Transverse colon (tissue), 4 donors: ENCODE data around the gene MDH2. TPM values are rescaled to one million over a fixed set of nuclear protein-coding genes. Genes with fewer than 3 reads are reported as not detected.

Source experiments
- DNase-seq: peaks from one replicate; pipeline ENCODE4 v3.0.0-alpha.2; 2019
- H3K27ac ChIP-seq, 4 donors: fragments of 200-600 bp; sonication (generic); 2 replicates each; pipeline ENCODE4 v1.5.1; 2016 to 2018; ENCODE audit warnings: inconsistent platforms in 4 of 4
- H3K27me3 ChIP-seq: fragments of 200-600 bp; sonication (generic); 2 replicates; pipeline ENCODE4 v1.5.1; 2017; ENCODE audit warnings: inconsistent platforms
- H3K36me3 ChIP-seq, 4 donors: fragments of 200-600 bp; sonication (generic); 2 replicates each; pipeline ENCODE4 v1.5.1; 2017 to 2019; ENCODE audit warnings: inconsistent platforms in 4 of 4
- H3K4me1 ChIP-seq, 4 donors: fragments of 200-600 bp; sonication (generic); 2 replicates each; pipeline ENCODE4 v1.5.1; 2017 to 2020; ENCODE audit warnings: inconsistent platforms in 4 of 4
- H3K4me3 ChIP-seq, 4 donors: fragments of 200-600 bp; sonication (generic); 1 replicate in 1 of 4; 2 replicates in 3 of 4; pipeline versions ENCODE4 v1.5.1 to v1.6.1; 2017 to 2019; ENCODE audit warnings: inconsistent platforms in 4 of 4
- H3K9me3 ChIP-seq, 2 donors: fragments of 200-600 bp; sonication (generic); 2 replicates each; pipeline ENCODE4 v1.5.1; 2017 to 2019; ENCODE audit warnings: inconsistent platforms in 2 of 2
- EP300 ChIP-seq: sonication (generic); formaldehyde crosslinking; IDR thresholded peaks from one replicate; pipeline ENCODE4 v1.6.1; 2017; ENCODE audit warnings: antibody characterized with exemption, low read depth
- POLR2A ChIP-seq: fragments of 450-650 bp; IDR thresholded peaks from one replicate; pipeline ENCODE4 v1.6.1; 2016; ENCODE audit warnings: antibody characterized with exemption, mild to moderate bottlenecking, moderate library complexity
- POLR2AphosphoS5 ChIP-seq, 3 donors: sonication (generic); formaldehyde crosslinking; IDR thresholded peaks; one replicate each; pipeline ENCODE4 v1.6.1; 2016; ENCODE audit warnings: antibody characterized with exemption in 3 of 3
- WGBS, 2 donors: methylation state at CpG; one replicate each; pipeline ENCODE4 v1.1.5; 2018; ENCODE audit warnings: low coverage in 1 of 2; 5-methylcytosine and 5-hydroxymethylcytosine counted together
- in situ Hi-C, 4 donors: fragments of 200-750 bp; cut with MboI; loops; one replicate each; pipeline versions ENCODE4 v1.15.0 to v1.15.1; 2017; ENCODE audit warnings: low sequenced_read_pairs in 3 of 4, low pct_ligation_motif_present in 1 of 4, low pct_unique_long_range_greater_than_20kb in 1 of 4
- intact Hi-C: fragments of 100-400 bp; cut with DNase I; formaldehyde crosslinking; loops from one replicate; pipeline ENCODE4 v1.15.1; 2023; ENCODE audit warnings: low total_unique reads
- total RNA-seq, 4 donors: library from RNA; depleted of rRNA; stranded (reverse); fragments of >200 nt; gene quantifications; one replicate each; pipeline ENCODE4 v1.1.0, GENCODE V29; 2016
- TF ChIP-seq, protein P1 (sequence below), 5 experiments: fragments of 200-600 bp in 3 of 5; fragments of 450-650 bp in 2 of 5; sonication (generic) in 3 of 5; IDR thresholded peaks; 1 replicate in 2 of 5; 2 replicates in 3 of 5; pipeline ENCODE4 v1.5.1; 2016 to 2017; ENCODE audit warnings: antibody characterized with exemption in 5 of 5, inconsistent platforms in 3 of 5, mild to moderate bottlenecking in 2 of 5, moderate library complexity in 1 of 5

MDH2 gene
- total RNA-seq, 4 donors from 2014 or later, result 144 to 308 (median 152) TPM

DNA sequence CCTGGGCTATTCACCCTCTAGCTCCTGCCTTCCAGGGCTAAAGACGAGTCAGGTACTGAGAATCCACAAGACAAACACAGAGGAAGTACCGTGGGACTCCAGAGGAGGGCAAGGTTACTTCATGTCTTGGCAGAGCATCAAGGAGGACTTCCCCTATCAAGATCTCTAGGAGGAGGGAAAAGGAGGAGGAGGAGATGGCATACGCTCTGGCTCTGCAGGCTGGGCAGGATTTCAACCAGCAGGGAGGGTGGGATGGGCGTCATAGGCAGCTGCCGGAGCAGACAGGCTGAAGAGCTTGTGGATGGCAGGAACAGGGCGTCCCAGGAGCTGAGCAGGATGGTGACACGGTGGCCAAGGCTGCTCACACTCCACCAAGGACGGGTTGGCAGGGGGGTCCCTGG is 21.3 kb downstream of the MDH2 start:
- H3K9me3 ChIP-seq, result no peaks in the 10 kb centered on the region
- in situ Hi-C loops (no loop called here), intact Hi-C loops (loop anchor here (5.0 kb wide), 1 partner anchor 1718 kb away; no protein-coding TSS in a partner anchor)
- peaks cover 7 to 19% (median 9%) of the 10 kb centered on the region in 4 donors for H3K4me1 ChIP-seq
- peak; percentile 59 for DNase-seq
- WGBS, 2 donors, result 38% methylated on average over 8 of the region's 8 CpGs; no CpG with 5 or more reads in 1 of the 2 donors
- H3K4me3 ChIP-seq, result no peak overlapping the region
- peak overlapping the region; percentile 12 to 84 (median 76) for H3K27ac ChIP-seq
- peaks cover 0 to 29% (median 15%) of the 10 kb centered on the region in 4 donors for H3K36me3 ChIP-seq
- TF ChIP-seq POLR2A (no peak), EP300 (no peak), POLR2AphosphoS5 (IDR thresholded peaks at IDR 0.05) (peak in 2 of 3 donors; percentile 19 to 40)
- TF ChIP-seq, protein P1, sequence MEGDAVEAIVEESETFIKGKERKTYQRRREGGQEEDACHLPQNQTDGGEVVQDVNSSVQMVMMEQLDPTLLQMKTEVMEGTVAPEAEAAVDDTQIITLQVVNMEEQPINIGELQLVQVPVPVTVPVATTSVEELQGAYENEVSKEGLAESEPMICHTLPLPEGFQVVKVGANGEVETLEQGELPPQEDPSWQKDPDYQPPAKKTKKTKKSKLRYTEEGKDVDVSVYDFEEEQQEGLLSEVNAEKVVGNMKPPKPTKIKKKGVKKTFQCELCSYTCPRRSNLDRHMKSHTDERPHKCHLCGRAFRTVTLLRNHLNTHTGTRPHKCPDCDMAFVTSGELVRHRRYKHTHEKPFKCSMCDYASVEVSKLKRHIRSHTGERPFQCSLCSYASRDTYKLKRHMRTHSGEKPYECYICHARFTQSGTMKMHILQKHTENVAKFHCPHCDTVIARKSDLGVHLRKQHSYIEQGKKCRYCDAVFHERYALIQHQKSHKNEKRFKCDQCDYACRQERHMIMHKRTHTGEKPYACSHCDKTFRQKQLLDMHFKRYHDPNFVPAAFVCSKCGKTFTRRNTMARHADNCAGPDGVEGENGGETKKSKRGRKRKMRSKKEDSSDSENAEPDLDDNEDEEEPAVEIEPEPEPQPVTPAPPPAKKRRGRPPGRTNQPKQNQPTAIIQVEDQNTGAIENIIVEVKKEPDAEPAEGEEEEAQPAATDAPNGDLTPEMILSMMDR (IDR thresholded peaks at IDR 0.05), result peak; percentile 24 to 60 (median 34)
- H3K27me3 ChIP-seq, result no peaks in the 10 kb centered on the region

DNA sequence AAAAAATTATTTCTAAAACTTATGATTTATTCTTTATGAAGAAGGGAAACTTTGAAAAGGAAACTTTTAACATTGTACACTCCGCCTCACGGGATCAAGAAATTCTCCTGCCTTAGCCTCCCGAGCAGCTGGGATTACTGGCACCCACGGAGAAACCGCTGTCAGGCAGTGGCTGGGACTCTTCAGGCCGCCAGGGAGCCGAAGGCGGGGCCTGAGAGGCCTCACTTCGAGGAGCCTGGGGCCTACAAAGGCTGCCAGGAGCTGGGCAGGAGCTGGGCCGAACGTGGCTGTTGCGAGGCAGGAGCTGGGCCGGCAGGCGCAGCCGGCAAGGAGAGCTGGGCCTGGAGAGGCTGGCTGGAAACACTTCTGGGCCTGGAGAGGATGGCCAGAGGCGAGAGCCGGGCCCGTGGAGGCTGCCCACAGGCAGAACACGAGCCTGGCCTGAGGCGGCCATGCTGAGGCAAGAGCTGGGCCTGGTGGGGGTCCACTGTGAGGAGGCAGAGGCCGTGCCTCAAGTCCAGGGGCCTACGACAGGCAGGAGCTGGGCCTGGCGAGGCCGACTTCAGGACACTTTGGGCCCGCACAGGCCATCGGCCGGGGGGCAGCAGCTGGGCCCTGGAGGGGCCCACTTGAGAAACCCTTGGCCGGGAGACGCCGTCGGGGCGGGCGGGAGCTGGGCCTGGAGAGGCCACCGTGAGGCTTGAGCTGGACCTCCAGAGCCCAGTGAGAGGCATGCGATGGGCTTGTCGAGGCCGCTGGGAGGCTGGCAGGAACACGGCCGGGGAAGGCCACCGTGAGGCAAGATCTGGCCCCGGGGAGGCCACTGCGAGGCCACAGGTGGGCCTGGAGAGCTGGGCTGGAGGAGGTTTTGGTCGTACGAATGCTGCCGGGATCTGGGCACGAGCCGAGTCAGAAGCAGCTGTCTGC is 23.7 kb downstream of the MDH2 start:
- DNase-seq, result peak; percentile 47
- Histone ChIP-seq H3K4me3 (no peak overlapping the region), H3K36me3 (peaks cover 0 to 9% (median 2%) of the 10 kb centered on the region in 4 donors), H3K27ac (peak overlapping the region; percentile 73 to 84 (median 80)), H3K4me1 (peaks cover 7 to 19% (median 9%) of the 10 kb centered on the region in 4 donors), H3K27me3 (no peaks in the 10 kb centered on the region), H3K9me3 (no peaks in the 10 kb centered on the region)
- TF ChIP-seq POLR2A, result no peak
- TF ChIP-seq, protein P1 (IDR thresholded peaks at IDR 0.05), result no peak
- no peak for TF ChIP-seq POLR2AphosphoS5 (IDR thresholded peaks at IDR 0.05)
- TF ChIP-seq EP300, result no peak
- in situ Hi-C loops (no loop called here), intact Hi-C loops (no loop called here)
- WGBS, 2 donors, result 74 to 91% methylated on average over 5 to 31 of the region's 47 CpGs

DNA sequence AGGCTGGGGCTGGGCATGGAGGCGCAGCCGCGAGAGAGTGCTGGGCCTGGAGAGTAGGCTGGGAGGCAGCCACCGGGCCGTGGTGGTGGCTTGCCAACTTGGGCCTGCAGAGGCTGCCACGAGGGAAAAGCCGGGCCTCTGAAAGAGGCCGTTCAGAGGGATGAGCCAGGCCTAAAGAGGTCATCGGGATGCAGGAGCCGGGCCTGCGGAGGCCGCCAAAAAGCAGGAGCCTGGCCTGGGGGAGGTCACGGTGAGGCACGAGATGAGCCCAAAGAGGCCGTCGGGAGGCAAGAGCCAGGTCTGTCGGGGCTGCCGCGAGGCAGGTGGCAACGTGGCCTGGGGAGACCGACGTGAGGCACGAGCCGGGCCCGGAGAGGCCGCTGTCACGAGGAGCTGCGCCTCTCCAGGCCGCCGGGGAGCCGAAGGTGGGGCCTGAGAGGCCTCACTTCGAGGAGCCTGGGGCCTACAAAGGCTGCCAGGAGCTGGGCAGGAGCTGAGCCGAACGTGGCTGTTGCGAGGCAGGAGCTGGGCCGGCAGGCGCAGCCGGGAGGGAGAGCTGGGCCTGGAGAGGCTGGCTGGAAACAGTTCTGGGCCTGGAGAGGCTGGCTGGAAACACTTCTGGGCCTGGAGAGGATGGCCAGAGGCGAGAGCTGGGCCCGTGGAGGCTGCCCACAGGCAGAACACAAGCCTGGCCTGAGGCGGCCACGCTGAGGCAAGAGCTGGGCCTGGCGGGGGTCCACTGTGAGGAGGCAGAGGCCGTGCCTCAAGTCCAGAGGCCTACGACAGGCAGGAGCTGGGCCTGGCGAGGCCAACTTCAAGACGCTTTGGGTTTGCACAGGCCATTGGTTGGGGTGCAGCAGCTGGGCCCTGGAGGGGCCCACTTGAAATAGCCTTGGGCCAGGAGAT is 24.6 kb downstream of the MDH2 start:
- in situ Hi-C loops, result no loop called here

More for the DNA sequence above, 24.6 kb downstream of the MDH2 start:
- DNase-seq, result no peak
- Histone ChIP-seq H3K4me1 (peaks cover 7 to 19% (median 9%) of the 10 kb centered on the region in 4 donors), H3K27me3 (no peaks in the 10 kb centered on the region), H3K4me3 (no peak overlapping the region), H3K9me3 (no peaks in the 10 kb centered on the region), H3K27ac (peak overlapping the region in 1 of 4 donors; percentile 78), H3K36me3 (no peaks in the 10 kb centered on the region)
- 94% methylated on average over 47 of the region's 47 CpGs; no CpG with 5 or more reads in 1 of the 2 donors for WGBS, 2 donors
- TF ChIP-seq, protein P1 (IDR thresholded peaks at IDR 0.05), result no peak
- no peak for TF ChIP-seq POLR2A
- no peak for TF ChIP-seq EP300
- no peak for TF ChIP-seq POLR2AphosphoS5 (IDR thresholded peaks at IDR 0.05)
- intact Hi-C loops, result no loop called here
